Smooth muscle cell (in vitro differentiated cells): ENCODE data around the gene HEPACAM. TPM values are rescaled to one million over a fixed set of nuclear protein-coding genes. Genes with fewer than 3 reads are reported as not detected.

Source experiments
- DNase-seq: peaks from one replicate; lab custom pipeline; 2025; ENCODE audit not compliant: unreplicated experiment; lab: John Stamatoyannopoulos, UW
- H2AFZ ChIP-seq: fragments of 200-600 bp; sonication (generic); 2 replicates; pipeline ENCODE4 v1.6.0; 2016; ENCODE audit warnings: antibody characterized with exemption, low read depth, mild to moderate bottlenecking
- H3F3A ChIP-seq: fragments of 200-600 bp; sonication (generic); 2 replicates; pipeline ENCODE4 v1.6.0; 2017; ENCODE audit warnings: antibody characterized with exemption, low read depth
- H3K27ac ChIP-seq: fragments of 200-600 bp; sonication (generic); 2 replicates; pipeline ENCODE4 v1.5.1; 2016; ENCODE audit warnings: low read depth, mild to moderate bottlenecking
- H3K27me3 ChIP-seq: fragments of 200-600 bp; sonication (generic); 2 replicates; pipeline ENCODE4 v1.6.1; 2016; ENCODE audit warnings: low read depth, mild to moderate bottlenecking
- H3K36me3 ChIP-seq: fragments of 200-600 bp; sonication (generic); 2 replicates; pipeline ENCODE4 v1.5.1; 2016; ENCODE audit warnings: low read depth
- H3K4me1 ChIP-seq: fragments of 200-600 bp; sonication (generic); 2 replicates; pipeline ENCODE4 v1.5.1; 2016; ENCODE audit warnings: low read depth
- H3K4me2 ChIP-seq: fragments of 200-600 bp; sonication (generic); 2 replicates; pipeline ENCODE4 v1.6.0; 2016; ENCODE audit warnings: mild to moderate bottlenecking
- H3K4me3 ChIP-seq: fragments of 200-600 bp; sonication (generic); 2 replicates; pipeline ENCODE4 v1.5.1; 2016; ENCODE audit warnings: mild to moderate bottlenecking
- H3K79me2 ChIP-seq: fragments of 200-600 bp; sonication (generic); 2 replicates; pipeline ENCODE4 v1.6.0; 2016; ENCODE audit warnings: low read depth, mild to moderate bottlenecking
- H3K9ac ChIP-seq: fragments of 200-600 bp; sonication (generic); 2 replicates; pipeline ENCODE4 v1.6.0; 2016; ENCODE audit warnings: low read depth
- H3K9me3 ChIP-seq: fragments of 200-600 bp; sonication (generic); replicated peaks from 2 replicates; pipeline ENCODE4 v1.5.1; 2016; ENCODE audit warnings: low read depth
- H4K20me1 ChIP-seq: fragments of 200-600 bp; sonication (generic); 2 replicates; pipeline ENCODE4 v1.6.0; 2016; ENCODE audit warnings: low read depth
- WGBS: methylation state at CpG from one replicate; pipeline ENCODE4 v1.1.7; 2016; ENCODE audit warnings: low lambda C conversion rate; 5-methylcytosine and 5-hydroxymethylcytosine counted together
- polyA plus RNA-seq: library from polyadenylated mRNA; unstranded; fragments of >200 nt; fragmentation: Nextera tagmentation; extraction: Ambion mirVana; gene quantifications from 2 replicates; pipeline ENCODE4 v1.2.1, GENCODE V29; 2016
- total RNA-seq: library from RNA; depleted of rRNA; stranded (reverse); fragments of >200 nt; gene quantifications from 2 replicates; pipeline ENCODE4 v1.2.3, GENCODE V29; 2014
- TF ChIP-seq, protein P1 (sequence below): fragments of 200-600 bp; sonication (generic); IDR thresholded peaks from 2 replicates; pipeline ENCODE4 v1.5.1; 2017; ENCODE audit warnings: borderline replicate concordance, mild to moderate bottlenecking, antibody characterized with exemption; ENCODE audit not compliant: insufficient read depth, poor library complexity, severe bottlenecking

The HEPACAM gene
- total and polyA plus RNA-seq, 2 experiments from 2014 or later, result not detected

GRCh38 chr11:124877631-124877909, 58.3 kb downstream of the HEPACAM start:
- no peak overlapping the region for H3K4me3 ChIP-seq
- no peak overlapping the region for H2AFZ ChIP-seq
- H3K27me3 ChIP-seq, result peaks cover 34% of the 10 kb centered on the region
- no peaks in the 10 kb centered on the region for H4K20me1 ChIP-seq
- no peaks in the 10 kb centered on the region for H3K79me2 ChIP-seq
- H3K27ac ChIP-seq, result no peak overlapping the region
- H3K9ac ChIP-seq, result no peak overlapping the region
- no peak for DNase-seq
- H3K4me1 ChIP-seq, result no peaks in the 10 kb centered on the region
- H3K9me3 ChIP-seq, result no peaks in the 10 kb centered on the region
- no peaks in the 10 kb centered on the region for H3K36me3 ChIP-seq
- TF ChIP-seq, protein P1, sequence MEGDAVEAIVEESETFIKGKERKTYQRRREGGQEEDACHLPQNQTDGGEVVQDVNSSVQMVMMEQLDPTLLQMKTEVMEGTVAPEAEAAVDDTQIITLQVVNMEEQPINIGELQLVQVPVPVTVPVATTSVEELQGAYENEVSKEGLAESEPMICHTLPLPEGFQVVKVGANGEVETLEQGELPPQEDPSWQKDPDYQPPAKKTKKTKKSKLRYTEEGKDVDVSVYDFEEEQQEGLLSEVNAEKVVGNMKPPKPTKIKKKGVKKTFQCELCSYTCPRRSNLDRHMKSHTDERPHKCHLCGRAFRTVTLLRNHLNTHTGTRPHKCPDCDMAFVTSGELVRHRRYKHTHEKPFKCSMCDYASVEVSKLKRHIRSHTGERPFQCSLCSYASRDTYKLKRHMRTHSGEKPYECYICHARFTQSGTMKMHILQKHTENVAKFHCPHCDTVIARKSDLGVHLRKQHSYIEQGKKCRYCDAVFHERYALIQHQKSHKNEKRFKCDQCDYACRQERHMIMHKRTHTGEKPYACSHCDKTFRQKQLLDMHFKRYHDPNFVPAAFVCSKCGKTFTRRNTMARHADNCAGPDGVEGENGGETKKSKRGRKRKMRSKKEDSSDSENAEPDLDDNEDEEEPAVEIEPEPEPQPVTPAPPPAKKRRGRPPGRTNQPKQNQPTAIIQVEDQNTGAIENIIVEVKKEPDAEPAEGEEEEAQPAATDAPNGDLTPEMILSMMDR, result no peak
- H3K4me2 ChIP-seq, result peak overlapping the region; percentile 81
- 76% methylated on average over 10 of the region's 10 CpGs for WGBS
- no peaks in the 10 kb centered on the region for H3F3A ChIP-seq

GRCh38 chr11:124876818-124877630, 58.8 kb downstream of the HEPACAM start:
- no peaks in the 10 kb centered on the region for H3F3A ChIP-seq
- no peak for DNase-seq
- H2AFZ ChIP-seq, result peak overlapping the region; percentile 67
- TF ChIP-seq, protein P1, result no peak
- H3K9ac ChIP-seq, result no peak overlapping the region
- peaks cover 40% of the 10 kb centered on the region for H3K27me3 ChIP-seq
- H3K79me2 ChIP-seq, result no peaks in the 10 kb centered on the region
- peak overlapping the region; percentile 59 for H3K4me3 ChIP-seq
- H3K27ac ChIP-seq, result no peak overlapping the region
- no peaks in the 10 kb centered on the region for H3K9me3 ChIP-seq
- no peaks in the 10 kb centered on the region for H4K20me1 ChIP-seq
- H3K4me1 ChIP-seq, result no peaks in the 10 kb centered on the region
- no peaks in the 10 kb centered on the region for H3K36me3 ChIP-seq
- 51% methylated on average over 29 of the region's 30 CpGs for WGBS
- peak overlapping the region; percentile 81 for H3K4me2 ChIP-seq

DNA sequence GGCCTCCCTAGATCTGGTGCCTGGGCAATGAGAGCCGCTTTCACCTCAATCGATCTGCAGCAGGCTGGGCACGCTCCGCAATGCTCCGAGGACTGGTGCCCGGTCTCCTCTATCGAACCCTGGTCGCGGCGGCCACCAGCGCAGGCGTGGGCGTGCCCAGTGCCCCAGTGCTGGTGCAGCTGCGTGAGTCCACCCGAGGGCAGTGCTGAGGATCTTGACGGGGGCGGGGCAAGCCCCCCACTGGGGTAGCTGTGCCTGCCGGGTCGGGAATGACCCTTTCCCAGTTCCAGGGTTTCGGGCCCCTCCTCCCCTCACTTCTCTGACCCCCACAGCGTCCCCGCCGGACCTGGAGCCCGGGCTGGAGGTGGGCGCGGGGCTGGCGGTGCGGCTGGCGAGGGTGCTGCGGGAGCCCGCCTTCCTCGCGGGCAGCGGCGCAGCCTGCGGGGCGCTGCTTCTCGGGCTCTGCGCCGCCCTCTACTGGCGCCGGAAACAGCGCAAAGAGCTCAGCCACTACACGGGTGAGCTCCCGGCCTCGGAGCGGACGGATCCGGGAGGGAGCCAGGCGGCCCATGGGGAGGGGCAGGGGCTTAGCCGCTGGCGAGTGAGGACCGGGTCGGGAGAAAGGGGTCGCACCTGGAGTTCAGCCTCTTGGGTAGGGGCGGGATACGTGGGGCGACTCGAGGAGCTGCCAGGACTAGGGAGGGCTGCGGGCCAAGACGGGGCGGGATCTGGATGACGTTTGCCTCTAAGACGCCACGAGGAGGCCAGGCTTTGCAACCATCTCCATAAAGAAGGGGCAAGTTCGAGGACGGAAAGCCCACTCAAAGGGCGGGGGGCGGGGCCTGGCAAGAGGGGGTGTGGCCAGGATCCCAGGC, 59.7 kb downstream of the HEPACAM start:
- peak overlapping the region; percentile 69 for H3K9ac ChIP-seq
- H3K4me2 ChIP-seq, result peak overlapping the region; percentile 81
- no peaks in the 10 kb centered on the region for H3K79me2 ChIP-seq
- H4K20me1 ChIP-seq, result no peaks in the 10 kb centered on the region
- DNase-seq, result peak; percentile 93
- peak overlapping the region; percentile 67 for H2AFZ ChIP-seq
- no peaks in the 10 kb centered on the region for H3K36me3 ChIP-seq
- no peaks in the 10 kb centered on the region for H3K9me3 ChIP-seq
- H3K4me3 ChIP-seq, result peak overlapping the region; percentile 59
- H3K27me3 ChIP-seq, result peaks cover 48% of the 10 kb centered on the region
- no peaks in the 10 kb centered on the region for H3F3A ChIP-seq
- no peaks in the 10 kb centered on the region for H3K4me1 ChIP-seq
- TF ChIP-seq, protein P1, result peak; percentile 66
- H3K27ac ChIP-seq, result peak overlapping the region; percentile 56
- WGBS, result 2% methylated on average over 60 of the region's 69 CpGs
